Endothelial cell (in vitro differentiated cells): Measurements from ENCODE around the gene ADGRG1. TPM values are rescaled to one million over a fixed set of nuclear protein-coding genes. Genes with fewer than 3 reads are reported as not detected.

Experiments
- DNase-seq: peaks from one replicate; pipeline ENCODE4 v3.0.0; 2021; ENCODE audit warnings: low spot score
- H3K27ac Mint-ChIP-seq: one replicate; pipeline ENCODE4 v1.8.0; 2021; ENCODE audit warnings: mixed read lengths, inconsistent platforms; ENCODE audit not compliant: unreplicated experiment
- H3K27me3 Mint-ChIP-seq: one replicate; pipeline ENCODE4 v1.8.0; 2021; ENCODE audit warnings: mild to moderate bottlenecking, moderate library complexity, mixed read lengths, inconsistent platforms; ENCODE audit not compliant: unreplicated experiment
- H3K36me3 Mint-ChIP-seq: one replicate; pipeline ENCODE4 v1.8.0; 2021; ENCODE audit warnings: mild to moderate bottlenecking, low read depth, mixed read lengths, inconsistent platforms; ENCODE audit not compliant: unreplicated experiment
- H3K4me1 Mint-ChIP-seq: one replicate; pipeline ENCODE4 v1.8.0; 2021; ENCODE audit warnings: mild to moderate bottlenecking, mixed read lengths, inconsistent platforms; ENCODE audit not compliant: unreplicated experiment
- H3K4me3 Mint-ChIP-seq: one replicate; pipeline ENCODE4 v1.8.0; 2021; ENCODE audit warnings: mild to moderate bottlenecking, mixed read lengths, inconsistent platforms; ENCODE audit not compliant: unreplicated experiment
- H3K9me3 Mint-ChIP-seq: one replicate; pipeline ENCODE4 v1.8.0; 2021; ENCODE audit warnings: mixed read lengths, inconsistent platforms; ENCODE audit not compliant: unreplicated experiment
- total RNA-seq: library from RNA; stranded (reverse); fragmentation: NEBNext Ultra II Directional; extraction: Animal tissue kit (Norgen Biotek cat#: 25700); gene quantifications from one replicate; pipeline ENCODE4 v1.2.1, GENCODE V29; 2021; ENCODE audit not compliant: unreplicated experiment
- TF ChIP-seq, protein P1 (sequence below): fragments of 200-600 bp; sonication (generic); IDR thresholded peaks from one replicate; pipeline ENCODE4 v1.5.0; 2021; ENCODE audit warnings: antibody characterized with exemption; ENCODE audit not compliant: unreplicated experiment

Gene ADGRG1
- total RNA-seq, 1 donor from 2014 or later, result 2.7 TPM

DNA sequence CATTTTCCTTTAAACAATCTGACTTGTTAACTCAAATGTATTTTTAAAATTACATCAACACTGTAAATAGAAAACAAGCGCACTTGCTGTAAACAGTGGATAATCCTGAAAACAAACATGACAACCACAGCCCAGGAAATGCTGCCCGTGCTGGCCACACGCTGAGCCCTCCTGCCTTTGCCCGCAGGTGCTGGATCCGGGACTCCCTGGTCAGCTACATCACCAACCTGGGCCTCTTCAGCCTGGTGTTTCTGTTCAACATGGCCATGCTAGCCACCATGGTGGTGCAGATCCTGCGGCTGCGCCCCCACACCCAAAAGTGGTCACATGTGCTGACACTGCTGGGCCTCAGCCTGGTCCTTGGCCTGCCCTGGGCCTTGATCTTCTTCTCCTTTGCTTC lies 33.1 kb downstream of the ADGRG1 start:
- H3K36me3 Mint-ChIP-seq, result no peaks in the 10 kb centered on the region
- H3K27me3 Mint-ChIP-seq, result peaks cover 10% of the 10 kb centered on the region
- no peak overlapping the region for H3K4me3 Mint-ChIP-seq
- TF ChIP-seq, protein P1, sequence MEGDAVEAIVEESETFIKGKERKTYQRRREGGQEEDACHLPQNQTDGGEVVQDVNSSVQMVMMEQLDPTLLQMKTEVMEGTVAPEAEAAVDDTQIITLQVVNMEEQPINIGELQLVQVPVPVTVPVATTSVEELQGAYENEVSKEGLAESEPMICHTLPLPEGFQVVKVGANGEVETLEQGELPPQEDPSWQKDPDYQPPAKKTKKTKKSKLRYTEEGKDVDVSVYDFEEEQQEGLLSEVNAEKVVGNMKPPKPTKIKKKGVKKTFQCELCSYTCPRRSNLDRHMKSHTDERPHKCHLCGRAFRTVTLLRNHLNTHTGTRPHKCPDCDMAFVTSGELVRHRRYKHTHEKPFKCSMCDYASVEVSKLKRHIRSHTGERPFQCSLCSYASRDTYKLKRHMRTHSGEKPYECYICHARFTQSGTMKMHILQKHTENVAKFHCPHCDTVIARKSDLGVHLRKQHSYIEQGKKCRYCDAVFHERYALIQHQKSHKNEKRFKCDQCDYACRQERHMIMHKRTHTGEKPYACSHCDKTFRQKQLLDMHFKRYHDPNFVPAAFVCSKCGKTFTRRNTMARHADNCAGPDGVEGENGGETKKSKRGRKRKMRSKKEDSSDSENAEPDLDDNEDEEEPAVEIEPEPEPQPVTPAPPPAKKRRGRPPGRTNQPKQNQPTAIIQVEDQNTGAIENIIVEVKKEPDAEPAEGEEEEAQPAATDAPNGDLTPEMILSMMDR, result no peak
- no peaks in the 10 kb centered on the region for H3K9me3 Mint-ChIP-seq
- H3K27ac Mint-ChIP-seq, result no peak overlapping the region
- no peak for DNase-seq
- H3K4me1 Mint-ChIP-seq, result peaks cover 15% of the 10 kb centered on the region

DNA sequence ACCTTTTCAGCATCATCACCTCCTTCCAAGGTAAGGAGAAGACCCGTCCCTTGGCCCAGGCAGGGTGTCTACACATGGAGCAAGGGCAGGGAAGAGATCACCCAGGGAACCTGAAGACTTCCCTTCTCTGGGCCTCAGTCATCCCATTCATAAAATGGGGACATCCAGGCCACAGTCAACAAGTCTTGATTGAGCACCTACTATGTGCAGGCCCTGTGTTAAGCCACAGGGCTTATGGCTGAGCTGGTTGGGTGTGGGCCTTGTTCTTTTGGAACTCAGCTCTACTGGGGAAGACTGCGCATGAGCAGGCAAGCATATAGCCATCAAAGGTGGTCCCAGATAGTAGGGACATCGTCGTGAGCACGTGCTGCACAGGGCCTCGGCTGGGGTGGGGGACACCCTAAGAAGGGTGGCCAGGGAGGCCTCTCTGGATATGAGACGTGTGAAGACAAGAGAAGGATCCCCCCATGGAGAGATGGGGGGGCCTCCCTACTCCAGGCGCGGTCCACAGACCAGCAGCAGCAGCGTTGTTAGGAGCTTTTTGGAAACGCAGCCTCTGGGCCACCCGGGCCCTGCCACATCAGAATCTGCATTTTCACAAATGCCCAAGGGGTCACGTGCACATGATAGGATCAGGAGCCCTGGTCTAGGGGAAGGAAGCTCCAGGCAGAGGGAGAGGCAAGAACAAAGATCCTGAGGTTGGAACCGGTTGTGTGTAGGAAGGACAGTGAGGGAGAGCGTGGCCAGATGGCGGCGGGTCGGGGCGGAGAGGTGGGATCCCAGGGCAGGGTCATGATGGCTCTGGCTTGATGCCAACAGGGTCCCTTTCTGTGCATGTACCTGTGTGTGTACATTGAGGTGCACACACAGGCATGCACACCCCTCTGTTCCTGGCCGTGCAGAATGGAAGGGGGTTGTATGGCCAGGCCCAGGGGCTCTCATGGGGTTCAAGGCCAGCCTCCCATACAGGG lies 33.8 kb downstream of the ADGRG1 start:
- Mint-ChIP-seq H3K4me1 (peaks cover 15% of the 10 kb centered on the region), H3K9me3 (no peaks in the 10 kb centered on the region), H3K27ac (no peak overlapping the region), H3K36me3 (no peaks in the 10 kb centered on the region), H3K27me3 (peaks cover 10% of the 10 kb centered on the region), H3K4me3 (no peak overlapping the region)
- TF ChIP-seq, protein P1, result no peak
- no peak for DNase-seq

DNA sequence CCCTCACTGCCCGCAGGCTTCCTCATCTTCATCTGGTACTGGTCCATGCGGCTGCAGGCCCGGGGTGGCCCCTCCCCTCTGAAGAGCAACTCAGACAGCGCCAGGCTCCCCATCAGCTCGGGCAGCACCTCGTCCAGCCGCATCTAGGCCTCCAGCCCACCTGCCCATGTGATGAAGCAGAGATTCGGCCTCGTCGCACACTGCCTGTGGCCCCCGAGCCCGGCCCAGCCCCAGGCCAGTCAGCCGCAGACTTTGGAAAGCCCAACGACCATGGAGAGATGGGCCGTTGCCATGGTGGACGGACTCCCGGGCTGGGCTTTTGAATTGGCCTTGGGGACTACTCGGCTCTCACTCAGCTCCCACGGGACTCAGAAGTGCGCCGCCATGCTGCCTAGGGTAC lies 35.0 kb downstream of the ADGRG1 start:
- no peak overlapping the region for H3K27ac Mint-ChIP-seq
- H3K27me3 Mint-ChIP-seq, result peaks cover 6% of the 10 kb centered on the region
- no peaks in the 10 kb centered on the region for H3K36me3 Mint-ChIP-seq

DNA sequence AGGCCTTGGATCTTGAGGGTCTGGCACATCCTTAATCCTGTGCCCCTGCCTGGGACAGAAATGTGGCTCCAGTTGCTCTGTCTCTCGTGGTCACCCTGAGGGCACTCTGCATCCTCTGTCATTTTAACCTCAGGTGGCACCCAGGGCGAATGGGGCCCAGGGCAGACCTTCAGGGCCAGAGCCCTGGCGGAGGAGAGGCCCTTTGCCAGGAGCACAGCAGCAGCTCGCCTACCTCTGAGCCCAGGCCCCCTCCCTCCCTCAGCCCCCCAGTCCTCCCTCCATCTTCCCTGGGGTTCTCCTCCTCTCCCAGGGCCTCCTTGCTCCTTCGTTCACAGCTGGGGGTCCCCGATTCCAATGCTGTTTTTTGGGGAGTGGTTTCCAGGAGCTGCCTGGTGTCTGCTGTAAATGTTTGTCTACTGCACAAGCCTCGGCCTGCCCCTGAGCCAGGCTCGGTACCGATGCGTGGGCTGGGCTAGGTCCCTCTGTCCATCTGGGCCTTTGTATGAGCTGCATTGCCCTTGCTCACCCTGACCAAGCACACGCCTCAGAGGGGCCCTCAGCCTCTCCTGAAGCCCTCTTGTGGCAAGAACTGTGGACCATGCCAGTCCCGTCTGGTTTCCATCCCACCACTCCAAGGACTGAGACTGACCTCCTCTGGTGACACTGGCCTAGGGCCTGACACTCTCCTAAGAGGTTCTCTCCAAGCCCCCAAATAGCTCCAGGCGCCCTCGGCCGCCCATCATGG lies 35.7 kb downstream of the ADGRG1 start:
- Mint-ChIP-seq H3K36me3 (peaks cover 2% of the 10 kb centered on the region), H3K4me3 (no peak overlapping the region), H3K27ac (no peak overlapping the region), H3K27me3 (peaks cover 8% of the 10 kb centered on the region), H3K4me1 (peaks cover 21% of the 10 kb centered on the region), H3K9me3 (no peaks in the 10 kb centered on the region)
- TF ChIP-seq, protein P1, result no peak
- DNase-seq, result no peak

More for the DNA sequence above, 35.0 kb downstream of the ADGRG1 start:
- no peak for DNase-seq
- Mint-ChIP-seq H3K9me3 (no peaks in the 10 kb centered on the region), H3K4me1 (peaks cover 17% of the 10 kb centered on the region), H3K4me3 (no peak overlapping the region)
- TF ChIP-seq, protein P1, result no peak

DNA sequence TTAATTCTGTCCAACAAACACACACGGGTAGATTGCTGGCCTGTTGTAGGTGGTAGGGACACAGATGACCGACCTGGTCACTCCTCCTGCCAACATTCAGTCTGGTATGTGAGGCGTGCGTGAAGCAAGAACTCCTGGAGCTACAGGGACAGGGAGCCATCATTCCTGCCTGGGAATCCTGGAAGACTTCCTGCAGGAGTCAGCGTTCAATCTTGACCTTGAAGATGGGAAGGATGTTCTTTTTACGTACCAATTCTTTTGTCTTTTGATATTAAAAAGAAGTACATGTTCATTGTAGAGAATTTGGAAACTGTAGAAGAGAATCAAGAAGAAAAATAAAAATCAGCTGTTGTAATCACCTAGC lies 36.2 kb downstream of the ADGRG1 start:
- Mint-ChIP-seq H3K27me3 (peaks cover 9% of the 10 kb centered on the region), H3K4me3 (no peak overlapping the region), H3K9me3 (no peaks in the 10 kb centered on the region), H3K27ac (no peak overlapping the region), H3K36me3 (peaks cover 3% of the 10 kb centered on the region), H3K4me1 (peaks cover 26% of the 10 kb centered on the region)
- TF ChIP-seq, protein P1, result no peak
- DNase-seq, result no peak
